Stimulated activated CD8-positive, alpha-beta memory T cell treated with anti-CD3 and anti-CD28 coated beads, Interleukin-4, amount 100 ng/mL, for 24 hours (primary cell): ENCODE results near the gene PCSK2.

Experiments used
- DNase-seq: peaks from one replicate; pipeline ENCODE4 v3.0.0-alpha.2; 2020; ENCODE audit warnings: low read depth

PCSK2 gene

DNA sequence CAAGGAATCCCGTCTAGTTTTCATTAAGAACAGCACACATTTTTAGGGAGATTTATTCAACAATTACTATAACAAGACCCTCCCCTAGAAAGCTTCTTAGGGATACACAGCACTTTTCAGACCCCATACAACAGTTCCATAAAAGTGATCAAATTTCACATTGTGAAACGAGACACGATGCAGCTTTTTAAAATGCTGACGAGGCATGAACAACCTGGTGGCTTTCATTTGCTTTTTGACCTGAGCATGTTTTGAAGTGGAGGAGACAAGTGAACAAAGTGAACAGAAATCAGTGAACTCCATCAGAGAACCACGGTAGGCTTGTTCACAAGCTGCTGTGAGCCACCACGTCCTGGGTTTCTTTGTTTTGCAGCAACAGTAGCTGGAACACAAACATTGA lies 112.2 kb downstream of the PCSK2 start:
- DNase-seq: no peak

DNA sequence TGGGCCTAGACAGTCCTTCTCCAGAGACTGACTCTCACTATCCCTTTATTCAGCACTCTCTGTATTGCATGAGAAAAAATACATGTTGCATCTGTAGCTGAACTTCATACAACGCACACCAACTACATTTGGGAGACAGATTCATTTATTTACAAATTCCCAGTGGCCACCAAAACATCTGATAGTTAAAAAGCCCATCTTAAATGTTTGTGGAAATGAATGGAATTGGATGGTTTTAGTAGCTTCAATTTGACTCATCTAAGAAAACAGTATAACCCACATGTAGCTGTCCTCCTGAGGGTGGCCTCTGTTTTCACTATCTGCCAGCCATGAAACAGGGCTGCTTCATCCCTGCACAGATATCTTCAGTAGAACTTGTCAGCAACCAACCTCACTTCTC lies 116.3 kb downstream of the PCSK2 start:
- DNase-seq: no peak

DNA sequence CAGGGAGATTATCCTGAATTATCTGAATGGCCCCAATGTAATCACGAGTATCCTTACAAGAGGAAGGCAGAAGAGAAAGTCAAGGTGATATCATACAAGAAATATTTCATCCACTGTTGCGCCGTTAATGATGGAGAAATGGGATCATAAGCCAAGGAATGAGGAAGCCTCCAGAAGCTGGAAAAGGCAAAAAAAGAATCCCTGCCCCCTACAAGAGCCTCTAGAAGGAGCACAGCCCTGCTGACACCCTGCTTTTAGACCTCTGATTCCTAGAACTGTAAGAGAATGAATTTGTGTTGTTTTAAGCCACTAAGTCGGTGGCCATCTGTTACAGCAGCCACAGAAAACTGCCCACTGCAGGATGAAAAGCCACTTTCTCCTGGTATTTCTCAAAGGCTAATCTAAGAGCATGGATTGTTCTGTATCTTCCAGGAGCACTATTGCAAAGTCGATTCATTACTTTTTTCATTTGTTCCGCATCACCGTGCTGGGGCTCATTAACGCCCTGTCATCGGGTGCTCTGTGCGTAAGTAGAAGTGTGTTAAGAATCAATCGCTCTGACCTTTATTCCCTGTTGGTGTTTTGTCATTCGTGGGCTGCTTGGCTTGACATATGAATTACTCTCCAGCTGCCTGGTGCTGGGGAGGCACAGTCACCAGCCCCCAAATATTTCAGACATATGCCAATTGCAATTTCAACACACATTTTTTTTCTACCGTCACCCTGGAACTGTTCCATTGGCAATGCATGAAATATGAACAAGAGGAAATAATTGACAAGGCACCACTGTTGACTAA lies 117.0 kb downstream of the PCSK2 start:
- DNase-seq: no peak

DNA sequence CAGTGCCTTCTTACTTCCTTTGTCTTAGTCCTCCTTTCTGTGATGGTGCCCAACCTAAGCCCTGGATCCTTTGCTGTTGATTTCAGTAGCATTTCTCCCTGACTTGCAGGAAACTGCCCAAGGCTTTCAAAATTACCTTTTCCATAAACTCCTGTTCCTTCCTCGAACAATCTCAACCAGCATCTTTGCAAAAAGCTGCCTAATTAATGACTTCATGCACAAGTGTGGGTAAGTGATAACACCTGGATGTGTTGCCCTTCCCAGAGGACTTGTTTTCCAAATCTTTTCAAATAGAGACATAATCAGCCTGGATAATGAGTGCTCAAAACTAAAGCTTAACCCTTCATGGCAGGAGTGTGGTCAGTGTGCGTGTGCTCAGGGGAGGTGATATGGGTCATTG lies 118.0 kb downstream of the PCSK2 start:
- DNase-seq: no peak

DNA sequence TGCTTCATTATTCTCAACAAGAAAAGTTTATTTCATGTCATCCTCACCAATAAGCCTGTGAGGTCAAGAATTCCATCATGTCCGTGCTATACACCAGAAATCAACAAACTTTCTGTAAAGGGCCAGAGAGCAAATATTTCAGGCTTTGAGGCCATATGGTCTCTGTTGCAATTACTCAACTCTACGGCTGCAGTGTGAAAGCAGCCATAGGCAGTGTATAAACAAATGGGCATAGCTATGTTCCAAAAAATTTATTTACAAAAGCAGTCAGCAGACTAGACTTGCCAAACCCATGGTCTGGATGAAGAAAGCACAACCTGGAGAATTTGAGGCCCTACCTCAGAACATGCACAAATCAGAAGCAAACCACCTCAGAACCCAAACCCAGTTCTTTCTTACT lies 118.5 kb downstream of the PCSK2 start:
- DNase-seq: no peak

DNA sequence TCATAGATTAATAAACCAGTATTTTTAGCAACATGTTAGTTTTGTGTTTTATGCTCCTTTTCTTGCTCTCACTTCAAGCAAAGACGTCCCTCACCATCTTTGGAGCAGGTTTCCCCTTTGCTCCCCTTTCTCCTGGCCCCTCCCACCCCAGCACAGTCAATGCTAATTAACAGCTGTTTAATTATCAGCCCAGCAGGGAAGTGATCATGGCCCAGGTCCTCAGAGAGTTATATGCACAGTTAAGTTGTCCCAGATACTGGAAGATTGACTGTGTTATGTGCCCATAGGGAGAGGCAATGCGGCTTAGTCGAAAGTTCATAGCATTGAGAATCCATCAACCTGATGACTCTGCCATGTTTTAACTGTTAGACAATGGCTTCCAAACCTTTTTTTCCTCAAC lies 123.5 kb downstream of the PCSK2 start:
- no peak for DNase-seq

DNA sequence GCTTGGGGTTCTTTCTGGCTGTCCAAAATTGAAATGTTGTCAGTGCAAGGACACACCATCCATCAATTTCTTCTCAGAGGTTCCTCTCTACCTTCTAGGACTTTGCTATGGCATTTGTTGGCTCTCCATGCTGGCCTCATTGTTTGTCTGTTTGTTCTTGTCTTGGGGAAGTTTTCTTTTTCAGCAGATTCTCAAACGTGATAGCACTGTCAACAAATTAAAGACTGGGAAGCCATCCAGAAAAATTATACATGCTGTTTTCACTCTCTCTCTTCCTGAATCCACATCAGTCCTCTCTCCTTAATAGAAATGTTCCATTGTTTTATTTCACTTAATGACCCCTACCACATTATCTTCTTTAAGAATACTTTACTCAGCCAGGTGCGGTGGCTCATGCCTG lies 130.4 kb downstream of the PCSK2 start:
- no peak for DNase-seq

DNA sequence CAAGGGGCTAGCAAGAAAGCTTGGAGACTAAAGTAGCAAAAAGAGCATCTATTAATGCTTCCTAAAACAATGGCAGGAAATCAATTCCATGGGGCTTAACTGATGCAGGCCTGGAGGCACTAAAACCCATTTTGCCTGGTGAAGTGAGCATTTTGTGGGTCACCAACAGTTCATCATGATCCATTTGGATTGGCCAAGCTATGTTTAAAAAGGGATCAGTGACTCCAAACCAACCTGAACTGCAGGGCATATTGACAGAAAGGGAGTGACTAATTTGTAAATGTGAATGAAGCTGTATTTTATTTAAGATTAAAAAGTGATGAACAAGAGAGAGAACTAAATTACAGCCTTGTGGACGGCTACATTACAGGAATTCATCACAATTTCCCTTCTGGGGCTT lies 132.0 kb downstream of the PCSK2 start:
- no peak for DNase-seq

DNA sequence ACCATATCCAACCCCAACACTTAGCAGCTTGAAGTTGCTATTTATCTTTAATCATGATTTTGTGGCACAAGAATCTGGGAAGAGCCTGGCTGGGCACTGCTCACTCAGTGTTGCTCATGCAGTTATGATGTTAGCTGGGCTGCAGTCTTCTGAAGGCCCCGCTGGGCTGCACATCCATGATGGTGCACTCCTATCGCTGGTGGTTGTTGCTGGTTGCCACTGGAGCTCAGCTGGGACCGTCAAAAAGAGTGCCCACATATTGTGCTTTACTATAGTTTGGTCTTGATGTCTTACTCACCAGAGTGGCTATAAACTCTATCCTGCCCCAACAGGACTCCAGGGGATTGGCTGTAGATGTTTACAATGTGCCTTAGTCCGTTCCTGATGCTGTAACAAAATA lies 137.8 kb downstream of the PCSK2 start:
- no peak for DNase-seq

DNA sequence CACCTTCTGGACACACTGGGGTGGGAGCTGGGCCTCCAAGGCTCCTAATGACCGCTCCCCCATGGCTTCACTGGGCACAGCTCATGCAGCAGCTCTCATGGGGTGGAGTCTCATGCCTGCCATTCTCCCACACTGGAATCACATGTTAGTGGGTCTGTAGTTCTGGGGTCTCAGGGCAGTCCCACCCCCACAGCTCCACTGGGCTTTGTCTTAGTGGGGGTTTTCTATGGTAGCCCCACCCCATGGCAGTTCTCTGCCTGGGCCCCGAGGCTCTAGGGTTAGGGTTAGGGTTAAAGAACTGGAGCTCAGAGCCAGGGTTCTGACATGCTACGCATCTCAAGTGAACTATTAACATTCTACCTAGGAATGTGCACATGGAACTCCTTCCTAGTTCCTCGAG lies 139.0 kb downstream of the PCSK2 start:
- no peak for DNase-seq

DNA sequence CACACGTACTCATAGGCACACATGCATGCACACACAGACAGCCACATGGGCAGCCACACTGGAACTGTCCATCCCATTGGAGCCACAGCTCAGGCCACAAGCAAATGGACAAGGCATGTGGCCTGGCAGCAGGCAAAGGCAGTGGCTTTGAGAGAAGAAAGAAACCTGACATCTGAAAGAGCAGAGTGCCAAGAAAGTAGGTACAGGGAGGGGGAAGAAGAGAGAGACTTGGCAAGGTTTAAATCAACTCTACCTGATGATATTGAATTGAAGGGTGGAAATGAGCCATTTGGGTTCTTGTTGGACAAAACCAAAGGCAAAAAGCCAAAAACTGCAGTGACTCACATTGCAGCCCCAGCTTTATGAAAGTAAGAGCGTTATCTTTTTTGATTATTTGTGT lies 142.7 kb downstream of the PCSK2 start:
- DNase-seq: no peak

DNA sequence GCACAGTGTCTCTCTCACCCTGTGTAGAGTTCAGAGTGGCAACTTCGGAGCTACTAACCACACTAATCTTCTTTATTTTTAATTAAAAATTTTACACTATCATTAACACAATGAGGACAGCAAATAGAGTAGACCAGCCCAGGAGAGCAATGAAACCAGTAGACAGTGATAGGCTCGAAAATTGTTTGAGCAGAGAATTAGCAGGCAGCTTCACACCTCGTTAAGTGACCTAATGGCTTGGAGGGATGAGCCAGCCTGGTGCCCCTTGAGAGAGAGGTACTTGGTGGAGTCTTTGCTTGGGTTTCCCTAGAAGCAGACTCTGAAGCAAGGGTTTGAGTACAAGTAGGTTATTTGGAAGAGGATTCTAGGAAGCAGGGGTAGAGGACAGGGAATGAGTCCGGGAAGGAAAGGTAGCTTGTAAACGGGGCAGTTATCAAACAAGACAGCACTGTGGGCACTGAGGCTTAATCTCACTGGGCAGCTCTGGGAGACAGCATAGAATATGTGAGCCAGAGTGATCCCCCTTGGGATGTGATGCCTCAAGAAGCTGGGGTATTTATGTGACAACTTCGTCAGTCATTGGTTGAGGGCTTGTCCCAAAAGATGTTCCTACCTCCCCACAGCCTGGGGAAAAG lies 146.1 kb downstream of the PCSK2 start:
- no peak for DNase-seq

DNA sequence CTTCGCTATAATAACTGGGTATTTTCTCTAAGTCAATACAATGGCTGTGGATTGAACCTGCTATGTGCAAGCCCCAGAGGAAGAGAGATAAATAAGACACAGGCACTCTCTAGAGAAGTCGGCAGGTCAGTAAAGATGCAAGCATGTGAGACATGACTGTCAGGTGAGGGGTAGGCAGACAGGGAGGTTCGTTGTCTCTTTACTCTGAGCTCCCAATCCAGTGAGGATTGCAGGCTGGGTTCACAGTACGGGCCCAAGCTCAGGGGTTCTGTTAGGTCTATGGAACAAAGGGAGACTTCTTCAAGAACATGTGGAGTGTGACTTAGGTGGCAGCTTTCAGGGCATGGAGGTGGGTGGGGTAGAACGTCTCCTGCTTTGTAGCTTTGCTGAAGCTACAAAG lies 147.2 kb downstream of the PCSK2 start:
- no peak for DNase-seq

DNA sequence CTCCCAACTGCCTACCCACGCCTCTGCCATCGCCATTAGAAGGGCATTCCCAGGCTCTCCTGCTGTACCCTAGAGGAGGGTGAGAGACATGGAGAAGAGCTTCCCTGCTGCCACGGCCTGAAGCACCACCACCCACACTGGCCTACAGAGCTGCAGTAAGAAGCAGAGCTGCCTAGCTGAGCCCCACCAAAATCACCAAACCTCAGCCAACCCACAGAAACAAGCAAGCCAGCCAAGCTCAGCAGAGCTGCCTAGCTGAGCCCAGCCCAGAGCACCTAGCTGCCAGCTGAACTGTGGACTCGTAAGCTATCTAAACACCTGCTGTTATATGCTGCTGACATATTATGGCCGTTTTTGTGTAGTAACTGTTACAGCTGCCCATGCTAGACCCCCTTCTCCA lies 149.2 kb downstream of the PCSK2 start:
- no peak for DNase-seq

DNA sequence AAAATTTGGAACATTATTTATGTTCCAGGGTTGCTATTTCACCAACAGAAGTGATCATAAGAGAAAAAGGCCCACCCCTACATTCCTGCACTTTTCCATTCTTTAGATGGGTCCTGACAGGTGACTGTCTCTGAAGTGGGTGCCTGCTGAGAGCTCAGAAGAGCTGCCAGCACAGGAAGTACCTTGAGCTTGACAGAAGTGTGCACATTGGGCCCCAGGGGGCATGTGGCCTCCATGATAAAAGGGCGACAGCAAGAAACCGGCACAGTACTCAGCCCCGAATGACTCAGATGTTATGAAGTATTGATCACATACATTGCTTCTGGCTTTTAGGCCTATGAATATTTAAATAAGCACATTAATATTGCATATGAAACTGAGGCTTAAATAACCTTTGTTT lies 150.4 kb downstream of the PCSK2 start:
- DNase-seq: no peak

DNA sequence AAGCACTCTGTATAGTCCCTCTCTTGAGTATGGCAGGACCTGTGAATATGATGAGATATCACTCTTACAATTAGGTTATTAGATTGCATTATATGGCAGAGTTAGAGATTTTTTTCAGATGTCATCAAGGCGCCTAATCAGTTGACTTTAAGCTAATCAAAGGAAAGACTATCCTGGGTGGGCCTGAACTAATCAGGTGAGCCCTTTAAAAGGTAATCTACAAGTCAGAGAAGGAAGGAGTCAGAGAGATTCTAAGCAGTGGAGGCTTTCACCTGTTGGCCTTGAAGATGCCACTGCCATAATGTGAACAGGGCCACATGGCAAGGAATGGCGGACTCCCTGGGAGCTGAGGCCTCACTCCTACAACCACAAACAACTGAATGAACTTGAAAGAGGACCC lies 152.8 kb downstream of the PCSK2 start:
- no peak for DNase-seq

DNA sequence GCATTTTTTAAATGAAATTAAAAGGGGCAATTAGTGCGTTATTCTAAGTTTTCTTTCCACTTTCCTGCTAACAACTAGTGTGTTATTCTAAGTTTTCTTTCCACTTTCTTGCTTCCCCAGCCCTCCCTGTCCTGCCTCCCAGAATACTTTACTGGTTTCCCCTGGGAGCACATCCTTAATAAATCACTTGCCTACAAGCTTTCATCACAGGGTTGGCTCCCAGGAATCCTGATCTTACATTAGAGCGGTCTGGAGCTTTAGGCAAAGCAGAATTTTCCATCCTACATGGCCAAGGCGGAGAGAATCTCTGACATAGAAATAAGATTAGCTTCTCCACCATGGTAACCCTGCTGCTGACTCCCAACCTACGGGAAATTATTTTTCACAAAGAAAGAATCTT lies 154.0 kb downstream of the PCSK2 start:
- no peak for DNase-seq

DNA sequence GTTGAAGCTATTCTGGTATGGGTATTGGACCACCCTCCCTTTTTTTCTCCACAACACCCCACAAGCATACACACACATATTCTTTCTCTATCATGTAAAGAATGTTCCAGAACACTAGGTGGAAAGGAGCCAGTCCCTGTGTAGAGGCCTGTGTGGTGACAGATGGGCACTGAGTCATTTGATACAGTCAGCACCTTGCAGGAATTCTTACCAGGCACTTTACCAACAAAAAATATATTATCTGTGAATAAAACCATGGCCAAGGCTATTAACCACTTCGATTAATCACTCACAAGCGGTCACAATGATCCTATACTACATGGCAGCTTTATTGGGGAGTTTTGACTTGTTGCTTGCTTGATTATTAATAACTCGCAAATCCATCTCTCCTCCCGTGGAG lies 154.9 kb downstream of the PCSK2 start:
- no peak for DNase-seq

DNA sequence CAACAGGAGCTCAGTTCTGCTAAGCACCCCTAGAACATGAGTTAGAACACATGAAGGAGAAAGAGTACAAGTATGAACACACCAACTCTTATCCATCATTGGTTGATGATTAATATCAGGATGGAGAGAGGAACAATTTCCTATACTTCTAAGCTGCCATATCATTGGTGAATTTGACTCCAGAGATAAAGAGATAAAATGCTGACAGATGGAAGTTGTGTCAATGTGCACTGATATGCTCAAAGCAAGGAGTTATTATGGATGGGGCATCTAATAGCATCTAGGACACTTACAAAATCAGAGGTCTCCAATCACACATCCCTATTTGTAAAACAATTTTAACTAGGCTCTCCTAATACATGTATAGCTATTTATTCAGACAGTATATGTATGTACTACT lies 159.0 kb downstream of the PCSK2 start:
- no peak for DNase-seq

DNA sequence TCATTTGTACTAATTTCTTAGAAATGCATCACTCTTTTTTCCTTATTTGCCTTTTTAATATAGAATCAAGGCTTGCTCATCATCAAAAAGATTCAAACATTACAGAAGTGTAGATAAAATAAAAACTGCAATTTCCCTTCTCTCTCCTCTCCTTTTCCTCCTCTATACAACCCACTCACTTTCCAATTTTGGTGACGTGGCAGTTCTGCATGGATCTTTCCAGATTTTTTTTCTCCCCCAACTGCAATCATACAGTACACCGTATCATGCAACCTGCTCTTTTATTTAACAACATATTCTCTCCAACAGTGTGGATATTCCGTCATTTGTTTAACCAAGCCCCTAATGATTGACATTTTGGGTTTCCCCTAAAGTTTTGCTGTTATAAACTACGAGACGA lies 163.8 kb downstream of the PCSK2 start:
- no peak for DNase-seq

DNA sequence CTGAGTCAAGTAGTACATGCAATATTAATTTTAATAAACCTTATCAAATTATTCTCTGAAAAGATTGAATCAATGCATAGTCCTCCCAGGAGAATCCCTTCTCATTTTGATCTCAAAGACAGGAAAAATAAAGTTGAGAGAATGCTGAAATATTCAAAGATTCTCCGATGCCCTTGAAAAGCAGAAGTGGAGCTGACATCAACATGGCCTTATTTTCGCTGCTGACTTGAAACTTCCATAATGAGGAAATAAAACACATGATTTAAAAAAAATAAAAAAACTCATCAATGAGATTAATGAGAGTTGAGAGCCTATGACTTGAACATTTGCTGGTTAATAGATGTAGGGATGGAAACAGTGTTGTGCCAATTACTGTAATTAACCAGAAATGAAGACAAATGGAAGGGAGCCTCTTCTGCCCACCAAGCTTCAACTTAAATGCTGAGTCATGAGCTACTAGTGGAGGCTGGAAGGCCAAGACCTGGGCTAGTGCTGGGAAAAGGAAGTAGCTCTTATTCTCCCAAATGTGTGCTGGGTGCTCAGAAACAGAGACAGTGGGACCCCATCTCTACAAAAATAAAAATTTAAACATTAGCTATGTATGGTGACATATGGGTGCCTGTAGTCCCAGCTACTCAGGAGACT lies 164.4 kb downstream of the PCSK2 start:
- DNase-seq: no peak

DNA sequence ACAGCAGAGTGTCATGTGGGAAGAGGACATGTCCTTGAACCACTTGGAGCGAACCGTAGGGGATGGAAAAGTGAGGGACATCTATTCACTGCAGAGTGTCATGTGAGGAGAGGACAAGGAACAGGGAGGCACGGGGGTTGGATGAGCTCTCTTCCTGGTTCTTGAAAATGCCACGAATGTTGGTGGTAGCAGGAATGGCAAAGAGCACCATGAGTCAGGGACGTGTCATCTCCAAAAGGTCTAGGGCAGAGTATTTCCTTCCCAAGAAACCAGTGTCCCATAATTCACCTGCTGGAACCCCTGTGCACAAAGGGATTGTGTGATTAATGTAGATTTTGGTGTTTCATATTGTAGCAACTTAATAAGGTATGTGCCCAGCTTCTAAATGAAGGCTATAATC lies 167.6 kb downstream of the PCSK2 start:
- no peak for DNase-seq

DNA sequence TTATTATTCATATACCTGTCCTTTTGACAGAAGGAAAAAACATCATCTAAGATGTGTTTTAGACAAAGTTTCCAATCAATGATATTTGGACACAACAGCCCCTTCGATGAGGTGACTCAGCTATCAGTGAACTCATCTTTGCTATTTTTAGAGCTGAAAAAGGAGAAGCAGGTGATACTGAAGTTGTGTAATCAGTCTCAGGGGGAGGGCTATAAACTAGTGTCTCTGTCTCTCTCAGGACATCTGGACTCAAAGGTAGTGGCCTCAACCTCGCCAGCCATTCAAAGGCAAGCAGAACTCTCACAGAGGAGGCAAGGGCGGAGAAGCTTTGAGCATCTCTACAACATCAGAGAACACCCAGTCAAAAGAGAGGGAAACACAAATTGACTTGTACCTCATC lies 168.9 kb downstream of the PCSK2 start:
- DNase-seq: no peak
